ENCODE results near the gene TRIM29. TPM values are rescaled to one million over a fixed set of nuclear protein-coding genes. Genes with fewer than 3 reads are reported as not detected.
A peak's percentile ranks its signal among the peaks of the same experiment; 100 is the strongest.

TRIM29 gene
- total RNA-seq, 4 donors from 2014 or later = 7.8 to 33.3 (median 9.1) TPM

DNA sequence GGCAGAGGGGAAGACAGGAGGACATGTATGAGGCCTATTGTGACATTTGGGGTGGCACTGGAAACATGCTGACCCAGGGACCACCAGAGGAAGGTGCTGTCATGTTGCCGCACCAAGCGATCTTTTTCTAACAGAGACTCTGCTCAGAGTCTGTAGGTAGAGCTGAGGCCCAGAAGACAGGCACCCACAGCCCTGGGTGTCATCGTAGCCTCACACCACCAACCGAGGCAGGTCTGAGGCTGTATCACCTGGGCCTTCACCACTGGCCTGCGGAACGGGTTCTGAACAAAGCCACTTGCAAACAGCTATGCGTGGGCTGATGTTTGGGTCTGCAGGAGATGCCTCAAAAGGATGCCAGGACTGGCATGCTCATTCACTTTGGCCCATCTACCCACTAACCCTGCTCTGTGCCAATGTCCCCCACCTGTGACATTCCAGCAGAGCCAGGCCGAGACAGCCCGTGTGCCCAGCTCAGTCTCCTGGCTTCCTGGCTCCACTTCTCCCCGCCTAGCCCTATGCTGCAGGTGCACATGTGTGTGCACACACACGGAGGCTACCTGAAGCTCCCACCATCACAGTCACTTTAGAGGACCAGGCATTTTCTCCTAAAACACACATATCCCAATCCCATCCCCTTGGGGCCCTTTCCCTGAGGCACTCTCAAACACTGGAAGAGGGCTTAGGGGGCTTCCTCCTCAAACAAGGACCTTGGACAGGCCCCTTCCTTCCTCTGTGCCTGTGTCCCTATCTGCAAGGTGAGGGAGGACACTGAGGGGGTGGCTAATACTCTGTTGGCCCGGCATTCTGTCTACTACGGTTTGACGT is 3.6 kb downstream of the TRIM29 start:
- no peak overlapping the region for H3K4me3 ChIP-seq
- H3K4me1 ChIP-seq = no peaks in the 10 kb centered on the region
- no peaks in the 10 kb centered on the region for H3K36me3 ChIP-seq
- peak; percentile 9 to 24 (median 23) for DNase-seq
- H3K9me3 ChIP-seq = no peaks in the 10 kb centered on the region
- no peak overlapping the region for H3K27ac ChIP-seq
- TF ChIP-seq POLR2A (IDR thresholded peaks at IDR 0.05) = no peak
- TF ChIP-seq, protein P1, sequence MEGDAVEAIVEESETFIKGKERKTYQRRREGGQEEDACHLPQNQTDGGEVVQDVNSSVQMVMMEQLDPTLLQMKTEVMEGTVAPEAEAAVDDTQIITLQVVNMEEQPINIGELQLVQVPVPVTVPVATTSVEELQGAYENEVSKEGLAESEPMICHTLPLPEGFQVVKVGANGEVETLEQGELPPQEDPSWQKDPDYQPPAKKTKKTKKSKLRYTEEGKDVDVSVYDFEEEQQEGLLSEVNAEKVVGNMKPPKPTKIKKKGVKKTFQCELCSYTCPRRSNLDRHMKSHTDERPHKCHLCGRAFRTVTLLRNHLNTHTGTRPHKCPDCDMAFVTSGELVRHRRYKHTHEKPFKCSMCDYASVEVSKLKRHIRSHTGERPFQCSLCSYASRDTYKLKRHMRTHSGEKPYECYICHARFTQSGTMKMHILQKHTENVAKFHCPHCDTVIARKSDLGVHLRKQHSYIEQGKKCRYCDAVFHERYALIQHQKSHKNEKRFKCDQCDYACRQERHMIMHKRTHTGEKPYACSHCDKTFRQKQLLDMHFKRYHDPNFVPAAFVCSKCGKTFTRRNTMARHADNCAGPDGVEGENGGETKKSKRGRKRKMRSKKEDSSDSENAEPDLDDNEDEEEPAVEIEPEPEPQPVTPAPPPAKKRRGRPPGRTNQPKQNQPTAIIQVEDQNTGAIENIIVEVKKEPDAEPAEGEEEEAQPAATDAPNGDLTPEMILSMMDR (IDR thresholded peaks at IDR 0.05) = no peak
- H3K27me3 ChIP-seq = no peaks in the 10 kb centered on the region

DNA sequence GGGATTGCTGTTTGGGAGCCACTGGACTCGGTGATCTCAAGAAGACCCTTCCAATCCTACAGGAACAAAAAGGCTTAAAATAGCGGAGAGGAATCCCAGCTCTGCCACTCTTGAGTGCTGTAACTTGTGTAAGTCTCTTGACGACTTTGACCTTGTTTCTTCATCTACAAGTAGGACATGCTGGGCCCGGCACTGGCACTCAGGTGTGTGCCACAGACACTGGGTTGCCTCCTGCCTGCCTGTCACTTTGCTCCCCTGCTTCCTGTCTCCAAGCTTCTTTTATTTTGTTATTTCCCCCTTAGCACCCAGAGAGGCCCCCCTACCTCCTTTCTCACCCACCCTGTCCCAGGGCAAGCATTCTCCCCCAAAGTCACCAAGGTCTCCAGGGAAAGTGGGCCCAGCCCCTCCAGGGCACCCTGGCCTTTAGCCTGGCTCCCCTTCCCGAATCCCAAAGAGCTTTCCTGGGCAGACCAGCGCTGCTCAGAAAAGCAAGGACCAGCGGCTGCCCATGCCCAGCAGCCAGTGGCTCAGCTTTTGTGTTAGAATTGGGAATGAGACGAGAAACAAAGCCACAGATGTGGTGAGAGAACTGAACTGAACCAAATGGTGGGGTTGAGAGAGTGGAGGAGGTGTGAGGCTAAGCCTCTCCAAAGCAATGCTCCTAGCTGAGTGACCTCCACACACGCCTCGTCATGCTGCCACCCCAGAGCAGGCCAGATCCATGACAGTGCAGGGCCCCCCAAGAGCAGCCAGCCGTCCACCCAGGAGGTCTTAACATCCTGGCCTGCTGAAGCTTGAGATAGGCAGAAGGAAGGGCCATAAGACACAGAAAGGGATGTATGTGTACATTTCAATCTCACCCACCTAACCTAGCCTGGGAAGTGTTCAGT is 4.5 kb downstream of the TRIM29 start:
- Histone ChIP-seq H3K27me3 (no peaks in the 10 kb centered on the region), H3K27ac (no peak overlapping the region), H3K4me3 (no peak overlapping the region), H3K4me1 (peaks cover 0 to 7% (median 0%) of the 10 kb centered on the region in 4 donors), H3K9me3 (no peaks in the 10 kb centered on the region), H3K36me3 (no peaks in the 10 kb centered on the region)
- peak in 1 of 3 donors; percentile 40 for DNase-seq
- TF ChIP-seq, protein P1 (IDR thresholded peaks at IDR 0.05) = no peak
- no peak for TF ChIP-seq POLR2A (IDR thresholded peaks at IDR 0.05)

DNA sequence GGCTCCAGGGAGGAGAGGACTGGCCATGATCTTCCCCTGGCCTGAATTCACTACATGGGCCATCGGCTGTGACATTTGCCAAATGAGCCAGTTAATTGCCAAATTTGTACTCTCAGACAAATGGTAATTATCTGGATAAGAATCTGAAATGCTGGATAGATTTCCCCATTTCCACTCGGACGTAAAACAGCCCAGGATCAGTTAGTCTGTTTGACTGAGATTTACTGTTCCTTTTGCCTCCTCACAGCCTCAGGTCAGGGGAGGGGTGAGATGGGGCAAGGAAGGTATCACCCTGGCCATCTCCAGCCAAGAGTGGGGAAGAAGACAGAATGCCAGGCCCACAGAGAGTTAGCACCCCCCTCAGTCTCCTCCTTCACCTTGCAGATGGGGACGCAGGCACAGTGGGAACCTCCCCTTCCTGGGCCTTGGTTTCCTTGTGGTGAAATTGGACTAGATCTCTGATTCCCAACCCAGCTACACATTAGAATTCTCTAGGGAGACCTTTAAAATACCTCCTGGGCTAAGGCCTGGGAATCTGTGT is 5.2 kb downstream of the TRIM29 start:
- peak in 1 of 3 donors; percentile 23 for DNase-seq
- H3K27ac ChIP-seq = no peak overlapping the region
- H3K4me3 ChIP-seq = no peak overlapping the region
- no peaks in the 10 kb centered on the region for H3K36me3 ChIP-seq
- no peaks in the 10 kb centered on the region for H3K27me3 ChIP-seq
- TF ChIP-seq, protein P1 (IDR thresholded peaks at IDR 0.05) = no peak
- TF ChIP-seq POLR2A (IDR thresholded peaks at IDR 0.05) = no peak
- peaks cover 0 to 10% (median 0%) of the 10 kb centered on the region in 4 donors for H3K4me1 ChIP-seq
- no peaks in the 10 kb centered on the region for H3K9me3 ChIP-seq

GRCh38 chr11:120131941-120132644 is 5.8 kb downstream of the TRIM29 start:
- H3K27me3 ChIP-seq = no peaks in the 10 kb centered on the region
- TF ChIP-seq POLR2A (IDR thresholded peaks at IDR 0.05) = peak in 1 of 2 donors; percentile 14
- TF ChIP-seq, protein P1 (IDR thresholded peaks at IDR 0.05) = no peak
- no peak overlapping the region for H3K4me3 ChIP-seq
- peaks cover 0 to 10% (median 0%) of the 10 kb centered on the region in 4 donors for H3K4me1 ChIP-seq
- no peak overlapping the region for H3K27ac ChIP-seq
- peak in 2 of 3 donors; percentile 44 to 46 for DNase-seq
- H3K36me3 ChIP-seq = no peaks in the 10 kb centered on the region
- H3K9me3 ChIP-seq = no peaks in the 10 kb centered on the region
